GM19351 (cell line): ENCODE data around the gene LHPP.

Experiments used
- ATAC-seq: cut with Tn5 transposase; IDR thresholded peaks from one replicate; pipeline ENCODE4 v1.9.1; 2021; ENCODE audit warnings: mild to moderate bottlenecking, moderate library complexity; ENCODE audit not compliant: unreplicated experiment

Gene LHPP

DNA sequence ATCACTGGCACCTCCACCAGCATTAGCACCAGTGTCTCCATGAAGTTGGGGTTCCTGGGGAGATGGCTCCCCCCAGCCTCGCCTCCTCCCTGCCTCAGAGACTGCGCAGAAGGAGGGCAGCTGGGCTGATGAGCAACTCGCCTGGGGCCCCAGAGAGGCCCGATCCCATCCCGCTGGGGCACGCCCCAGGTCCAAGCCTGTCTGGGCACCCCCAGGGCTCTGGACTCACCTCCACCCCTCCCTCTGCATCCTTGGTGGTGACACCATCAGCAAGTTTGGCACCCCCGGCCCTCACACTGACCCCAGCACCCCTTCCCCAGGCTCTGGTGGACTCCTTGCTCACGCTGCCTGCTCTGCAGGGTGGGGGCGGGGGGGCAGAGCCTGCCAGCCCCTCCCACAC is 89.5 kb downstream of the LHPP start:
- no peak for ATAC-seq

DNA sequence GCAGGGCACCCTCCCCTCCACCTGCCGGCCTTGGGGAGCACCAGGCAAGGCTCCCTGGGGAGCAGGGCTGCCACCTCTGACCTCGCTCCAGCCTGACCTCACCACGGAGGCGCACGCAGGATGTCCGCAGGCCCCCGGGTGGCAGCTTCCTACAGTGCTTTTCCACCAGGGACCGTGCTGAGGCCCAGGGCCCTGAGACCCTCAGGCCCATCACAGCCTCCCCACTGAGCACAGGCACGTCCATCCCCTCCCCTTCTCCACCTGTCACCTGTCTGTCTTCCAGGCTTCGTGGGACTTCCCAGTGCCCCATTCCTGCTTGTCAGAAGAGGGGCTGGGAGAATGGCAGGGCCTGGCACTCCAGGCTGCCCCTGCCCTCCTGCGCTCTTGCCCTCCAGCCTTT is 90.1 kb downstream of the LHPP start:
- no peak for ATAC-seq

DNA sequence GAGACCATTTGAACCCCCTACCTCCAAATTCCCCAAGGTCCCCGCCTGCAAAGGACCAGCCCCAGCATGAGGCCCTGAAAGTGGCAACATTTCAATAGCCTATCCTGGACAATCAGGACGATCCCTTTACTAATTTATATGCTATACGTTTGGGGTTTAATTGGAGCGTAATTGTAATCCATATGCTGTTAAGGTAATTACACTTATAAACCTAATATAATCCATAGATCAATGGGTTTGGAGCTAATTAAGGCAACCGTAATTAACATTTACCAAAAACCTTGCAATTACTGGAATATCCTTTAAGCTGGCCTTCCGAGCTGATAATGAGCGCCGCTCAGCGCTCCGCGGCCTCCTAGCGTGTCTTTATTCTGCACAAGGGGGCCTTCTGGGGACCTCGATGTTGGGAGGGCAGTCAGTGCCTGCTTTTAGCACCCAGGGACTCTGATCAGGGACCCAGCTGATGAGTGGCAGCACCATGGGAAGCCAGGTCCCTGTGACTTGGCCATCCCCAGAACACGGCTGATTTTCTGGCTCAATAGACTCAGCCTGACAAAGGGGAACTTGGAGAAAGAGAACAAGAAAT is 91.2 kb downstream of the LHPP start:
- no peak for ATAC-seq

DNA sequence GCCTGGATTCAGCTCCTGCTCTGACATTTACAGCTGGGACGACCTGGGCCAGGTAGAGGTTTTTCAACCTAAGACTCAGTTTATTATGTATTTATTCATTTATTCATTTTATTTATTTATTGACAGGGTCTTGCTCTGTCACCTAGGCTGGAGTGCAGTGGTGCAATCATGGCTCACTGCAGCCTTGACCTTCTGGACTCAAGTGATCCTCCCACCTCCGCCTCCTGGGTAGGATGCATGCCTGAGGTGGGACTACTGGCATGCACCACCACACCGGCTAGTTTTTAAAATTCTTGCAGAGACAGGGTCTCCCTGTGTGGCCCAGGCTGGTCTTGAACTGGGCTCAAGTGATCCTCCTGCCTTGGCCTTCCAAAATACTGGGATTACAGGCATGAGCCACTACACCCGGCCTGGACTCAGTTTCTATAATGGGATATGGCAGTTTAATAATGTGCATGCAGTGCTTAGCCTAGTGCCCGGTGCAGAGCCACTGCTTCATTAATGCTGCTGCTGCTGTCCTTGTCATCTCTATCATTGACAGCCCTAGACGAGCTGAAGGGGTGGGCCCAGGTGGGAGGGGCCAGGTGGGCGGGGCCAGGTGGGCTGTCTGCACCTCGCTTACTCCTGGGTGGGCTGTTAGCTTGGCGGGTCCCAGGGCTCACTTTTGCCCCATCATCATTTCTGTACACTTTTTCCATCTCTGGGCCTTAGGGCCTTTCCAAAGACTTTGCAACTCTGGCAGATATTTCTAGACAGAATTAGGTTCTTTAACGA is 92.6 kb downstream of the LHPP start:
- ATAC-seq, result no peak

- ATAC-seq, result no peak
These were observed 95.5 kb downstream of the LHPP start for GRCh38 chr10:124557167-124557566.

DNA sequence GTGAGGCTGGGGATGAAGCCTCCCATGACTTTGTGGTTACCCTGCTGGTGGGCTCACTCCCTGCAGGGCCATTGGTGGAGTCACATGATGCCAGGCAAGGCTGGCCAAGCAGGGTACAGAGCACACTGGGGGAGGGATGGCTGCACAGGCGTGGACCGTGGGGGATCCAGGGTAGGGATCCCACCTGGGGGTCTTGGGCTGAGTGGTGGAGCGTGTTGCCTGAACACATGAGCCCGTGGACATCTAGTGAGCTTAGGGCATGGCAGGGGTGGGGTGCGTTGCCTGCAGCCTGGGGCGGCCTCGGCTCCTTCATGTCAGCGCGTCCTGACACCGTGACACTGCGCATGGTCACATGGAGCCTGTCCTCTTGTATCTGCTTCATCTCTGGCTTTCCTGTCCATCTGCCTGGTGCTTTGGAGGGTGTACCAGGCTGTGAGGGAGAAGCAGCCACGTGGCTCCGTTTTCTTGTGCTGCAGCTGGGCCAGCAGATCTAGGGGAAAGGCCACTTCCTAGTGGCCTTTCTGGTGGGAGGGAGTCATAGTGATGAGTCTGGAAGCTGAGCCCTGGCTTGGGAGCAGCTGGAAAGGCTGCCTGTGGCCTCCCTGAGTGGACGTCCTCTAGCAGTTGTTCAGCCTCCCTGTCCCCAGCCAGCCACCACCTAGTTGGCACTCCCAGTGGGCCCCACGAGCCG is 96.2 kb downstream of the LHPP start:
- no peak for ATAC-seq

GRCh38 chr10:124558339-124559321 is 97.0 kb downstream of the LHPP start:
- no peak for ATAC-seq

DNA sequence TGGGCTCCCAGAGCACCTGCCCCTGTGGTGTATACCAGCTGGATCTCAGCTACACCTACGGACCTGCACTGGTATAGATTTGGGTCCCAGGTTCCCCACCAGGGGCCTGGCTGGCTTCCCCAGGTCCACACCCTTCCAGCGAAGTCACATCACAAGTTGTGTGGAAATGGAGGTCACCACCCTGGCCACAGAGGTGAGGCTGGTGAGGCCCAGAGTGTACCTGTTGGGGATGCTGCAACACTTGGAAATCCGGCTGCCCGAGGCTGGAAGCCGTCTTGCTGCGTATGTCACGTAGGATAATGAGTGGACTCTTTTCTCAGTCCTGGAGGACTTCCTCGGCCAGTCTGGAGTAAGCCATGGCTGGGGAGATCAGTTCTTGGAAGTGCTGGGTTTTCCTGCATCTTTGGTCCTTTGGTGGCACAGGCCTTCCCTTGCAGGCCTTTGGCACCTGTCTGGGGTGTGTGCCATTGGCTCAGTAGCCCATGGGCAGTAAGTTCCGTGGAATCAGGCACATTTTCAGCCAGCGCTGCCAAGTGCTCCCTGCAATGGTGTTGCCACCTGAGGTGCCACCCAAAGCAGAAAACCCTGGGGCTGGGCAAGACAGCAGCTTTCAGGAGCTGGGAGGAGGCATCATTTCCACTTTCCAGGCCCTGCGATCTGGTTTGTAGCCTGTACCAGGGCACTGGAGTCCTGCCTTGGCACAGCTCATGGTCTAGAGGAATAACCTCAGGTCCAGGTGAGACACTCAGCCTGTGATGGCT is 97.9 kb downstream of the LHPP start:
- ATAC-seq, result no peak

- ATAC-seq, result no peak
These were observed 98.9 kb downstream of the LHPP start for GRCh38 chr10:124560377-124561105.

- ATAC-seq, result no peak
These were observed 99.6 kb downstream of the LHPP start for GRCh38 chr10:124561206-124561605.

GRCh38 chr10:124562425-124563060 is 100.9 kb downstream of the LHPP start:
- no peak for ATAC-seq

- no peak for ATAC-seq
These were observed 101.9 kb downstream of the LHPP start for GRCh38 chr10:124563320-124564040.

GRCh38 chr10:124564881-124565280 is 103.3 kb downstream of the LHPP start:
- no peak for ATAC-seq

GRCh38 chr10:124565565-124566221 is 104.1 kb downstream of the LHPP start:
- ATAC-seq, result no peak

DNA sequence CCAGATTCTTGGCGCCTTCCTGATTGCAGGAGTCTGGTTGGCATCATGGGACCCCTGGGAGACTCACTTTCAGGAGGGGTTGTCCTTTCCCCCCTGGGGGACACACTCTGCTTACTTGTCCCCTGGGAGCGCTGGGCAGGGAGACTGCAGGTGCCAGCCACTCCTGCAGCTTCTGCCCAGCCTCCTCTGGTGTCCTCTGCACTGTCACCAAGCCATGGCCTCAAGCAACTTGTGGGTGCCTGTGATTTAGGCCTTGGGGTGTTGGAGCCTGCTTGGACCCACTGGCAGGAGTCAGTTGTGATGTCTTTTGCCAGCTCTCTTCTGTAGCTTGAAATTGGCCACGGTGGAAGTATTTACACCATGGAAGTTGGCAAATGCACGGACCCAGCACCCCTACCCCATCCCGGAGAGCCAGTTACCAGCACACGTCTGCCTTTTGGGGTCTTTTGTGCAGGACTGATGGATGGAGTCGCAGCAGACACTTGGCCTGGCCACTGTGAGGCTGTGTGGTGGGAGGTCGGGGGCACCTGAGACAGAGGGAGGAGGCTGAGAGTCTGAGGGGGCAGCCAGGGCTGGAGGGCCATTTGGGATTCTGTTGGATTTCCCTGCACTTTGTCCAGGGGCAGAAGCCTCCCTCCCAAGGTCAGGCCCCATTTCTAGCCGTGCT is 104.7 kb downstream of the LHPP start:
- no peak for ATAC-seq

DNA sequence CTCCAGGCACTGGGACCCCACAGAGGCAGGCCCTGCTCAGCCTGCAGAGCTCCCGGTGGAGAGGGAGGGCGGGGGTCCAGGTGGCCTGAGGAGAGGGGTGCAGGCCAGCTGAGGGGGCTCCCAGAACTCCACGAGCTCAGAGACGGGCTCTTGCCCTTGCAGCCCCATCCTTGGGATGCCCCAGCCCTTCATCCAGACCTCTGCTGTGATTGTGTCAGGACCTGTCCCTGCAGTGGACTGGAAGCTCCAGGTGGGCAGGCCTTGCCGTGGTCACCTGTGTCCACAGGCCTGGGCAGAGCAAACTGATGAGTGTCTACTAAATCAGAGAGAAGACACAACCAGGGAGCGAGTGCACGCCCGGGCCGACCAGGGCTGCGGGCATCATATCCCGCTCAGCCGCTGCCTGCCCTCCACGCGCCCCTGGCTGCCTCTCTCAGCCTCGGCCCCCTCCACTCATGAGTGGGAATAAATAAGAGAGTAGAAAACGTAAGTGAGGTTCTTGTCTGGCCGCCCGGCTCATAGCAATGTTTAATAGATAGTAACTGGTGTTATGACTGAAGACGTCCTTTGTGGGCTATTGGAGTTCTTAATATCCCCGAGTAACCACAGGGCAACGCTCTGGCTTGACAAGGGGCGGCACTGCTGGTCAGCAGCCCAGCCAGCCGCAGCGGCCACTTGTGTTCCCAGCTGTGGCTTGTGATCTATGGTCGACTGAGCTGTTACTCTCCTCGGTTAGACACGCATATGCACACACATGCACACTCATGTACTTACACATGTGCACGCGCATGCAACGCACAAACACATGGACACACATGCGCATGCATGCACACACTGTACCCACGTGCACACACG is 105.6 kb downstream of the LHPP start:
- ATAC-seq, result no peak
